K562 (cell line): Measurements from ENCODE around the gene MTOR.
"Not testable (repeated sequence)": the region's sequence is repeated elsewhere in the genome, so short reads cannot be mapped to it uniquely, and the experiment has no call there.

Experiments
- CBFA2T3 ChIP-seq: fragments of 450-650 bp; IDR thresholded peaks from 2 replicates; pipeline ENCODE4 v1.6.1; 2017
- NR2C1 ChIP-seq, 2 experiments: fragments of 450-650 bp; IDR thresholded peaks; 2 replicates each; pipeline ENCODE4 v1.6.1; 2017; ENCODE audit warnings: mild to moderate bottlenecking in 2 of 2, antibody characterized with exemption in 1 of 2, inconsistent platforms in 1 of 2, missing compliant biosample characterization in 1 of 2, missing genetic modification characterization in 1 of 2
- NR3C1 ChIP-seq: sonication (generic); formaldehyde crosslinking; IDR thresholded peaks from 2 replicates; pipeline ENCODE4 v1.8.1; 2022; ENCODE audit warnings: missing genetic modification reagents
- POLR2A ChIP-seq: fragments of 450-650 bp; conservative IDR thresholded peaks from 2 replicates; pipeline ENCODE4 v1.6.1; 2016
- RBBP5 ChIP-seq: fragments of 200-600 bp; sonication (generic); IDR thresholded peaks from 2 replicates; pipeline ENCODE4 v1.6.1; 2012; ENCODE audit warnings: borderline replicate concordance, mild to moderate bottlenecking, low read length, control low read depth, inconsistent platforms; ENCODE audit not compliant: insufficient read depth, poor library complexity, severe bottlenecking
- TF ChIP-seq, protein P1 (sequence below): sonication (generic); formaldehyde crosslinking; IDR thresholded peaks from 2 replicates; pipeline ENCODE4 v1.8.1; 2023; ENCODE audit warnings: mild to moderate bottlenecking, missing genetic modification reagents
- TF ChIP-seq, protein P2 (sequence below): sonication (generic); formaldehyde crosslinking; IDR thresholded peaks from 2 replicates; pipeline ENCODE4 v1.8.1; 2023; ENCODE audit warnings: mild to moderate bottlenecking, missing genetic modification reagents
- TF ChIP-seq, protein P3 (sequence below), 2 experiments: fragments of 450-650 bp; formaldehyde crosslinking in 1 of 2; IDR thresholded peaks; 2 replicates each; pipeline versions ENCODE4 v1.4.0 to v1.6.1; 2014 to 2020; ENCODE audit warnings: mild to moderate bottlenecking in 2 of 2, borderline replicate concordance in 1 of 2, low read depth in 1 of 2

- TF ChIP-seq NR2C1 (IDR thresholded peaks at IDR 0.05); NR2C1 (tag; IDR thresholded peaks at IDR 0.05); NR3C1 (CRISPR knock-in tag); RBBP5; CBFA2T3; POLR2A: not testable (repeated sequence)
- TF ChIP-seq, protein P1, sequence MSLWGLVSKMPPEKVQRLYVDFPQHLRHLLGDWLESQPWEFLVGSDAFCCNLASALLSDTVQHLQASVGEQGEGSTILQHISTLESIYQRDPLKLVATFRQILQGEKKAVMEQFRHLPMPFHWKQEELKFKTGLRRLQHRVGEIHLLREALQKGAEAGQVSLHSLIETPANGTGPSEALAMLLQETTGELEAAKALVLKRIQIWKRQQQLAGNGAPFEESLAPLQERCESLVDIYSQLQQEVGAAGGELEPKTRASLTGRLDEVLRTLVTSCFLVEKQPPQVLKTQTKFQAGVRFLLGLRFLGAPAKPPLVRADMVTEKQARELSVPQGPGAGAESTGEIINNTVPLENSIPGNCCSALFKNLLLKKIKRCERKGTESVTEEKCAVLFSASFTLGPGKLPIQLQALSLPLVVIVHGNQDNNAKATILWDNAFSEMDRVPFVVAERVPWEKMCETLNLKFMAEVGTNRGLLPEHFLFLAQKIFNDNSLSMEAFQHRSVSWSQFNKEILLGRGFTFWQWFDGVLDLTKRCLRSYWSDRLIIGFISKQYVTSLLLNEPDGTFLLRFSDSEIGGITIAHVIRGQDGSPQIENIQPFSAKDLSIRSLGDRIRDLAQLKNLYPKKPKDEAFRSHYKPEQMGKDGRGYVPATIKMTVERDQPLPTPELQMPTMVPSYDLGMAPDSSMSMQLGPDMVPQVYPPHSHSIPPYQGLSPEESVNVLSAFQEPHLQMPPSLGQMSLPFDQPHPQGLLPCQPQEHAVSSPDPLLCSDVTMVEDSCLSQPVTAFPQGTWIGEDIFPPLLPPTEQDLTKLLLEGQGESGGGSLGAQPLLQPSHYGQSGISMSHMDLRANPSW (CRISPR knock-in tag) = not testable (repeated sequence)
- TF ChIP-seq, protein P2, sequence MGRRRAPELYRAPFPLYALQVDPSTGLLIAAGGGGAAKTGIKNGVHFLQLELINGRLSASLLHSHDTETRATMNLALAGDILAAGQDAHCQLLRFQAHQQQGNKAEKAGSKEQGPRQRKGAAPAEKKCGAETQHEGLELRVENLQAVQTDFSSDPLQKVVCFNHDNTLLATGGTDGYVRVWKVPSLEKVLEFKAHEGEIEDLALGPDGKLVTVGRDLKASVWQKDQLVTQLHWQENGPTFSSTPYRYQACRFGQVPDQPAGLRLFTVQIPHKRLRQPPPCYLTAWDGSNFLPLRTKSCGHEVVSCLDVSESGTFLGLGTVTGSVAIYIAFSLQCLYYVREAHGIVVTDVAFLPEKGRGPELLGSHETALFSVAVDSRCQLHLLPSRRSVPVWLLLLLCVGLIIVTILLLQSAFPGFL = not testable (repeated sequence)
- TF ChIP-seq, protein P3, sequence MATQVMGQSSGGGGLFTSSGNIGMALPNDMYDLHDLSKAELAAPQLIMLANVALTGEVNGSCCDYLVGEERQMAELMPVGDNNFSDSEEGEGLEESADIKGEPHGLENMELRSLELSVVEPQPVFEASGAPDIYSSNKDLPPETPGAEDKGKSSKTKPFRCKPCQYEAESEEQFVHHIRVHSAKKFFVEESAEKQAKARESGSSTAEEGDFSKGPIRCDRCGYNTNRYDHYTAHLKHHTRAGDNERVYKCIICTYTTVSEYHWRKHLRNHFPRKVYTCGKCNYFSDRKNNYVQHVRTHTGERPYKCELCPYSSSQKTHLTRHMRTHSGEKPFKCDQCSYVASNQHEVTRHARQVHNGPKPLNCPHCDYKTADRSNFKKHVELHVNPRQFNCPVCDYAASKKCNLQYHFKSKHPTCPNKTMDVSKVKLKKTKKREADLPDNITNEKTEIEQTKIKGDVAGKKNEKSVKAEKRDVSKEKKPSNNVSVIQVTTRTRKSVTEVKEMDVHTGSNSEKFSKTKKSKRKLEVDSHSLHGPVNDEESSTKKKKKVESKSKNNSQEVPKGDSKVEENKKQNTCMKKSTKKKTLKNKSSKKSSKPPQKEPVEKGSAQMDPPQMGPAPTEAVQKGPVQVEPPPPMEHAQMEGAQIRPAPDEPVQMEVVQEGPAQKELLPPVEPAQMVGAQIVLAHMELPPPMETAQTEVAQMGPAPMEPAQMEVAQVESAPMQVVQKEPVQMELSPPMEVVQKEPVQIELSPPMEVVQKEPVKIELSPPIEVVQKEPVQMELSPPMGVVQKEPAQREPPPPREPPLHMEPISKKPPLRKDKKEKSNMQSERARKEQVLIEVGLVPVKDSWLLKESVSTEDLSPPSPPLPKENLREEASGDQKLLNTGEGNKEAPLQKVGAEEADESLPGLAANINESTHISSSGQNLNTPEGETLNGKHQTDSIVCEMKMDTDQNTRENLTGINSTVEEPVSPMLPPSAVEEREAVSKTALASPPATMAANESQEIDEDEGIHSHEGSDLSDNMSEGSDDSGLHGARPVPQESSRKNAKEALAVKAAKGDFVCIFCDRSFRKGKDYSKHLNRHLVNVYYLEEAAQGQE (IDR thresholded peaks at IDR 0.05; ENCODE audit: borderline replicate concordance) = not testable (repeated sequence)
- TF ChIP-seq, protein P3 (CRISPR knock-in tag; IDR thresholded peaks at IDR 0.05; ENCODE audit: low read depth) = not testable (repeated sequence)
Observed at GRCh38 chr1:11063937-11064537, 198.3 kb downstream of the MTOR start.
